SW480 (cell line): ENCODE measurements around the gene HOXB3.
A peak's percentile ranks its signal among the peaks of the same experiment; 100 is the strongest.
"Not testable (repeated sequence)": the region's sequence is repeated elsewhere in the genome, so short reads cannot be mapped to it uniquely, and the experiment has no call there.

Experiments
- DNase-seq: peaks from one replicate; pipeline ENCODE4 v3.0.0-alpha.2; 2016; ENCODE audit warnings: low spot score

Gene HOXB3

DNA sequence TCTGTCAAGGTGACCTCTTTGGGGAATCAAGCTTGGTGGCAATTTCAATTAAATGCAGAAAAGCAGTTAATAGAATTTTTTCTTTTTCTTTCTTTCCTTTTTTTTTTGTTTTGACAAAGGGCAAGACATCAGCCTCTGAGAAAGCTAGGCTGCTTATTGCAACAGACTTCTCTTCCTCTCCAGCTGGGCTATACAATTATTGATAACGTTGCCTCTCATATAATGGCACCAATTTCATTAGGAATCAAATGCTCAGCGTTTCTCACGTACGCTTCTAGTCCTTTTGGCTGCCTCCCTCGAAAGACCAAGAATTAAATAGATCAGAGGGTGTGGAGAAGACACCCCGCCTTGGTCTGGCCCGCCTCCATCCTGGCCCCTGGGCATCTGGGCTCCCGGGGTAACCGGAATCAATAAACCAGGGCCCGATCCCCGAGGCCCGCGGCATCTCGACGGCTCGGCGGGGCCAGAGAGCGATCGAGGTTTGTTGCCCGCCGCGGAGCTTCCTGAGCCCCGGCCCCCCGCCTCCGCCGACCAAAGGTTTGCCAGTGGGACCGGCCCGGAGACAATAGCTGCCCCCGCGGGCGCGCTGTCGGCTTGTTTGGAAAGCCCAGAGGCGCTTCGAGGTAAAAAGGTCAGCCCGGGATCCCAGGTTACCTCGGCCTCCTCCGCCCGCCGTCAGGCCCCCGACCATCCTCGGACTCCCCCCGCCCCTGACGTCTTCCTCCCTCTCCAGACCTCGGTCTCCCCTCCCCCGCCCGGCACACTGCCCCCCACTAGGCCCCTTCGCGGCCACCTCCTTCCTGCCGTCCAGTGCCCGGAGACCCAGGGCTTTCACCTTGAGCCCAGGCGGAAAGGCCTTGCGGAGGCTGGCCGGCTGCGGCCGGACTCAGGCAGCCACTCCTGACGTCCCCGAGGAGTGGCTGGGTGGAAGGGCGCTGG lies 63.2 kb downstream of the HOXB3 start:
- no peak for DNase-seq

GRCh38 chr17:48523010-48523409 lies 67.0 kb downstream of the HOXB3 start:
- DNase-seq: no peak

GRCh38 chr17:48522031-48522653 lies 67.9 kb downstream of the HOXB3 start:
- no peak for DNase-seq

DNA sequence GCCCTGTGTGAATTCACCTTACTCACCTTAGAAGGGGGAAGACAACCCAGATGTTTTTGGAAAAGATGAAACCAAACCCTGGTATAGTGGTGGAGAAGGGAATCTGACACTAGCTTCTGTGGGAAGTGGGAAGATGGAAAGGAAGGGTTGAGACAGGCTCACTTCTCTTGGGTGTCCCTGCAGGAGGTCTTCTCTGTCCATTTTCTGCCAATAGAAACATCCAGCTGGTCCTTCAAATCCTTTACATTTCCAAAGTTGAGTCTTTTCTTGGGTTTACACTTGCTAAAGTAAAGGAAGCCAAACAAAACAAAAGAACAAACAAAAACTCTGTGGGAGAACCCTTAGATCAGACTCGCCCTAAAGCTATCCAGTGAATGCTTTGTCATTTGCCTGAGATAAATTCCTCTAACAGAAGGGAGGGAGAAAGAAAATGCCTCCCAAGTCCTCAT lies 69.4 kb downstream of the HOXB3 start:
- DNase-seq: no peak

- DNase-seq: no peak
Measured at GRCh38 chr17:48519427-48519826, 70.6 kb downstream of the HOXB3 start.

- DNase-seq: no peak
Measured at GRCh38 chr17:48517478-48517877, 72.6 kb downstream of the HOXB3 start.

GRCh38 chr17:48515925-48516900 lies 73.8 kb downstream of the HOXB3 start:
- DNase-seq: no peak

DNA sequence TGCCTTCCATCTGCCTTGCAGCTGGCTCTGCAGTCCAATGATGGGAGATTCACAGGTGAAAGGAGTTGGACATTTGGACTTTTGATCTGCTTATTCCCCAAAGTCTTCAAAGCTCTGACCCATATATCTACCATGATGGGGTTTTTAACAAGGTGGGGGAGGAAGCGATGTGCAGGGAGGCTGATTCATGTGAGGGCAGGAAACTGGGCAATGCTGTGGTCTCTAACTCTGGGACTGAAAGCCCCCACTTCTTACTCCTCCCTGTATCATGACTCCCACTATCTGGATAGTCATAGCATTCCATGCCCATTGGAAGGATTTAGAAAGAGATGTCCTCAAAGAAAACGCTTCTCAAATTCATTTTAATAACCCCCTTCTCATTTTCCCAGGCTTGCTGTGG lies 75.6 kb downstream of the HOXB3 start:
- DNase-seq: no peak

GRCh38 chr17:48513666-48514455 lies 76.2 kb downstream of the HOXB3 start:
- DNase-seq: no peak

- DNase-seq: no peak
Measured at GRCh38 chr17:48513097-48513496, 76.9 kb downstream of the HOXB3 start.

GRCh38 chr17:48510761-48511604 lies 79.1 kb downstream of the HOXB3 start:
- DNase-seq: no peak

DNA sequence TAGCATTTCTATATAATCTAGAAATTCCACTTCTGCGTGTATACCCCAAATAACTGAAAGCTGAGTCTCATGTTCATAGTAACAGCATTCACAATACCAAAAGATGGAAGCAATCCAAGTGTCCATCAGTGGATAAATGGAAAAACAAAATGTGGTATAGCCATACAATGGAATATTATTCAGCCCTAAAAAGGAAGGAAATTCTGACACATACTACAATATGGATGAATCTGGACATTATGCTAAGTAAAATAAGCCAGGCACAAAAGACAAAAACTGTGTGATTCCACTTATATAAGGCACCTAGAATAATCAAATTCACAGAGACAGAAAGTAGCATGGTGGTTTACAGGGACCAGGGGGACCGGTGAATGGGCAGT lies 79.7 kb downstream of the HOXB3 start:
- DNase-seq: no peak

GRCh38 chr17:48509708-48510107 lies 80.3 kb downstream of the HOXB3 start:
- DNase-seq: not testable (repeated sequence)

DNA sequence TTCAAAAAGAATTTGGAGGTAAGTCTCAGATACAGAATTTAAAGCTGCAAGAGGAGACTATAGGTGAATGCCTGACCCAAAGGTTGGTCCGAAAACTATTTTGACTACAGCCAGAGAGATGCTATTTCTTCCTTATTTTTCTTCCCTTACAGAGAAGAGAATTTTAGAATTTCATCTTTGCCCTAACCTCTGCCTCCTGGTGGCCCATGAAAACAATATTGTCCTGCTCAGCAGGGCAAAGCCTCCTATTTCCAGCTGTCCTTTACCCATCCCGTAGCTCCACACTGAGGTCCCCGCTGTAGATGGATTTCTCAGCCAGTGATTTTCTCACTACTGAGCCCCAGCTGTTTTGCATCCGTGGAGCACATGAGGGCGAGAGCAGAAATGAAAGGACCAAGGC lies 83.8 kb downstream of the HOXB3 start:
- DNase-seq: no peak

- DNase-seq: peak; percentile 95
Measured at GRCh38 chr17:48505788-48506187, 84.3 kb downstream of the HOXB3 start.

GRCh38 chr17:48504953-48505352 lies 85.1 kb downstream of the HOXB3 start:
- DNase-seq: no peak

GRCh38 chr17:48503747-48504146 lies 86.3 kb downstream of the HOXB3 start:
- no peak for DNase-seq

GRCh38 chr17:48502901-48503300 lies 87.1 kb downstream of the HOXB3 start:
- DNase-seq: no peak

GRCh38 chr17:48502312-48502711 lies 87.7 kb downstream of the HOXB3 start:
- no peak for DNase-seq
